Suppressor macrophage (primary cell): ENCODE data around the gene UNC50.
"Not testable (repeated sequence)": the region's sequence is repeated elsewhere in the genome, so short reads cannot be mapped to it uniquely, and the experiment has no call there.

Experiments
- DNase-seq, 4 experiments: peaks; one replicate each; pipeline ENCODE4 v3.0.0-alpha.2; 2020 to 2022

The UNC50 gene

GRCh38 chr2:98614024-98614739, 5.8 kb downstream of the UNC50 start:
- DNase-seq, result no peak

- peak; percentile 12 to 25 (median 18) for DNase-seq
Observed at GRCh38 chr2:98615481-98615880, 7.1 kb downstream of the UNC50 start.

GRCh38 chr2:98617149-98617548, 8.8 kb downstream of the UNC50 start:
- DNase-seq, result no peak

- DNase-seq, result peak; percentile 18 to 63 (median 26)
Observed at GRCh38 chr2:98623657-98624056, 15.3 kb downstream of the UNC50 start.

- DNase-seq, result no peak
Observed at GRCh38 chr2:98632351-98632750, 24.0 kb downstream of the UNC50 start.

GRCh38 chr2:98634406-98635092, 26.2 kb downstream of the UNC50 start:
- DNase-seq, result peak in 1 of 4 experiments; percentile 10

- no peak for DNase-seq
Observed at GRCh38 chr2:98637401-98638147, 29.2 kb downstream of the UNC50 start.

- no peak for DNase-seq
Observed at GRCh38 chr2:98643496-98644100, 35.2 kb downstream of the UNC50 start.

- no peak for DNase-seq
Observed at GRCh38 chr2:98647636-98648035, 39.2 kb downstream of the UNC50 start.

- DNase-seq, result no peak
Observed at GRCh38 chr2:98648451-98648850, 40.1 kb downstream of the UNC50 start.

- DNase-seq, result peak; percentile 85 to 93 (median 88)
Observed at GRCh38 chr2:98649135-98649991, 41.0 kb downstream of the UNC50 start.

GRCh38 chr2:98649992-98650375, 41.6 kb downstream of the UNC50 start:
- no peak for DNase-seq

- no peak for DNase-seq
Observed at GRCh38 chr2:98650998-98651397, 42.6 kb downstream of the UNC50 start.

GRCh38 chr2:98654699-98655495, 46.5 kb downstream of the UNC50 start:
- peak; percentile 65 to 89 (median 80) for DNase-seq

GRCh38 chr2:98656800-98657199, 48.4 kb downstream of the UNC50 start:
- DNase-seq, result peak; percentile 59 to 82 (median 65)

GRCh38 chr2:98658816-98659490, 50.6 kb downstream of the UNC50 start:
- no peak for DNase-seq

- not testable (repeated sequence) for DNase-seq
Observed at GRCh38 chr2:98659491-98659840, 51.1 kb downstream of the UNC50 start.

GRCh38 chr2:98663511-98664090, 55.2 kb downstream of the UNC50 start:
- DNase-seq, result no peak

- peak in 2 of 4 experiments; percentile 15 to 22 for DNase-seq
Observed at GRCh38 chr2:98664323-98664722, 55.9 kb downstream of the UNC50 start.

- DNase-seq, result peak in 3 of 4 experiments; percentile 27 to 47 (median 46)
Observed at GRCh38 chr2:98665677-98666076, 57.3 kb downstream of the UNC50 start.
